Skin of body (tissue), 2 donors: Measurements from ENCODE around the gene NCBP3. TPM values are rescaled to one million over a fixed set of nuclear protein-coding genes. Genes with fewer than 3 reads are reported as not detected.

ENCODE experiments used
- DNase-seq: peaks from one replicate; lab custom pipeline; 2025; lab: John Stamatoyannopoulos, UW
- total RNA-seq: library from RNA; depleted of rRNA; stranded (reverse); fragments of >200 nt; gene quantifications from one replicate; pipeline ENCODE4 v1.2.3, GENCODE V29; 2014

NCBP3 gene
- total RNA-seq, 1 donor from 2014 or later: 30.3 TPM

DNA sequence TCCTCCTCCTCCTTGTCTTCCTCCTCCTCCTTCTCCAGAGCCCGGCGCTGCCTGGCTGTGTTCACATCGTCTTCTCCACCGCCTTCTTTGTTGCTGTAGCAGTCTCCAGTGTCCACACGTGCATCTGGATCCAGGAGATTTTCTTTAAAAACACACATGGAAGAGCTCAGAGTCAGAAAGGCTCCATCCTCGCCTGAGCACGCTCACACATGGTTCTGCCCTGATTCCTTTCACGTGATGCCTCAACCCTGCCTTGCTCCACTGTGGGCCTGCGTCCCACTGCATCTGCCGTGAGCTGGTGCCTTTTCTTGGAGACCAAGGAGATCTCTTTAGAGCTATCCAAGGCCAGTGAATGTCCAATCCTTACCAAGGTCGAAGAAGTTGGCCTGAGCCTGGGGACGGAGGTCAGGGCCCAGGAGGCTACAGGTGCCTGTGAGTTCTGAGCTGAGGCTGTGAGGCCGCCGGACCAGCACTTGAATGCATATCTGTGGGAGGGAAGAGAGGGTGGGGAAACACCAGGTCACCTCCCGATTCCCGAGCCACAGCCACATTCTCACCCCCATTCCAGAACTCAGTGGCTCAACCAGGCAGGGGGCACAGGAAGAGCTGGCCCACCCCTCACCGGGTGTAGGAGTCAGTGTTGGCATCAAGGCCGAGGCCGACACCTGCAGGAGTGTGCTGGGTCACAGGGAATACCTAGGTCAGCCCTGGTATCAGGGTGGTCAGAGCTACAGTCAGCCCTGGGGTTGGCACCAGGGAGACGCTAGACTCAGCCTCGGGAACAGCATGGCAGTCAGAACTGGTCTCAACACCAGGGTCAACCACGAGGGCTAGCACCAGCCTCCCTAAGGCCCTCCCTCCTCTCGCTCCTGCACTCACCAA is 84.8 kb downstream of the NCBP3 start:
- no peak for DNase-seq

DNA sequence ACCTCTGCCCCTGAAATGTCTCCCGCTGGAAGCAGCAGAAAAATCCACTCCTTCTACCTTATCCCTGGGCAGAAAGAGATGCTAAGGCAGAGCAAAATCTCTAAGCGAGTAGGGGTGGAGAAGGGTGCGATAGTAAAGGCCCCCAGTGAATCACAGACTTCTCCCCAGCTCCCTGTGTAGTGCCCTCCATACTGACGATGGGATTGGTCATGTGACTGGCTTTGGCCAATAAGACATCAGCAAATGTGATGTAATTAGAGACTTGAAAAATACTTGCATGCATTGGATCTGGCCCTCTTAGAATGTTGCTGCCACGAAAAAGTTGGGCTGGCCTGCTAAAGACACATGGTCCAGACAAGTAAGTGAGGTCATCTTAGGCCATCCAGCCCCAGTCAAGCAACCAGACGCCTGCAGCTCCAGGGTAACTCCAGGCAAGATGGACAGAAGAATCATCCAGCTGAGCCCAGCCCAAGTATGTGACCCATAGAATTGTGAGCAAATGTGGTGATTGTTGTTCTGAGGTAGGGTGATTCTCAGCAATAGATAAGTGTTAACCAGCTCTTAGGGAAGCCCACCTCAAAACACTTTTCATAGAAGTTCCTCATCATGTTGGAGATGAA is 86.3 kb downstream of the NCBP3 start:
- no peak for DNase-seq

DNA sequence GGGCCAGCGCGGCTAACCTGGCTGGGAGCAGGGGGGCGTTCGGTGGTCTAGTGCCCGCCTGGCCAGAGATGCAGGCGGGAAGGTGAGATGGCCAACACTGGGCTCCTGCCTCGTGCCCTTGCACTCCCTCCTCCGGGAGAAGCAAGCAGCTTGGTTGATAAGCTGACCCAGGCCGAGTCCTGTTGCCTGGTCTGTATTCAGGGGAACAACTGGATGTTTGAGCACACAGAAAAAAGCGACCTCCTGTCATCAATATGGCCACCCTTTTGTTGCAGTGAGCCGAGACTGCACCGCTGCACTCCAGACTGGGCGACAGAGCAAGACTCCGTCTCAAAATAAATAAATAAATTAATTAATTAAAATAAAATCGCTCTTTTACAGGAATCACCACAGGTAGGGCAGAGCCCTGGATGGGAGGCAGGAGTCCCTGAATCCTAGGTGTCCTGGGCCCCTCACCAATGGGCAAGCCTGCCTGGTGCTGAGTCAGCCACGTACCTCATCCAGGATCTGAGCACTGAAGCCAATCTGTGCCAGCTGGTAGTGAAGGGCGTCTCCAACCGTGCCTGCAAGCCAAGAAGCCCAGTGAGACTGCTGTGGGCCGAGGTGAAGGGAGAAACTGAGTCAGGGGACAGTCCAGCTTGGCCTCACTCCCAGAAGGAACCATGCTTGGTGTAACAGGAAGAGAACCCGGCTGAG is 90.6 kb downstream of the NCBP3 start:
- DNase-seq: no peak

DNA sequence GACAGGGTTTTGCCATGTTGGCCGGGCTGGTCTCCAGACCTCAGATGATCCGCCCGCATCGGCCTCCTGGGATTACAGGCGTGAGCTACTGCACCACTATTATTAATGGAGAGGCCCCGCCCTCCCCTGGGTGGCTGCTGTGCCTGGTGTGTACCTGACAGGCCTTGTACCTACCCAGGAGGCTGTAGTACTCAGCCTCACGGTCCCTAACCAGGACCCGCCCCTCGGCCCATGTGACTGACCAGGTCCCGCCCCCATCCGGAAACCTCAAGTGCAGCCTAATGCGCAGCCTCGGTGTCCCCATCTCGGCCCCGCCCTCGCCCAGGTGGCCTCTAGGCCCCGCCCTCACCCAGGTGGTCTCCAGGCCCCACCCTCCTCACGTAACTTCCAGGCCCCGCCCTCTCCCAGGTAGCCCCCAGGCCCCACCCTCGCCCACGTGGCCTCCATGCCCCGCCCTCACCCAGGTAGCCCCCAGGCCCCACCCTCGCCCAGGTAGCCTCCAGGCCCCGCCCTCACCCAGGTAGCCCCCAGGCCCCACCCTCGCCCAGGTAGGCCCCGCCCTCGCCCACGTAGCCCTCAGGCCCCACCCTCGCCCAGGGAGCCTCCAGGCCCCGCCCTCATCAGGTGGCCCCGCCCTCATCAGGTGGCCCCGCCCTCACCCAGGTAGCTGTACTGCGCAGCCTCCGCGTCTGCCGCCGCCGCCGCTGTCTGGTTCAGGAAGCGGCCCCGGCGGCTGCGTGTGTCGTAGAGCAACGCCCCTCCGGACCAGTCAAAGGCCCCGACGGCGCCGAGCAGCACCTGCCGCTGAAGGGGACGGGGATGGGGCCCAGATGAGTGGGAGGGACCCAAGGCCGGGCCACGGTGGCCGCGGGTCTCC is 91.3 kb downstream of the NCBP3 start:
- peak; percentile 19 for DNase-seq

DNA sequence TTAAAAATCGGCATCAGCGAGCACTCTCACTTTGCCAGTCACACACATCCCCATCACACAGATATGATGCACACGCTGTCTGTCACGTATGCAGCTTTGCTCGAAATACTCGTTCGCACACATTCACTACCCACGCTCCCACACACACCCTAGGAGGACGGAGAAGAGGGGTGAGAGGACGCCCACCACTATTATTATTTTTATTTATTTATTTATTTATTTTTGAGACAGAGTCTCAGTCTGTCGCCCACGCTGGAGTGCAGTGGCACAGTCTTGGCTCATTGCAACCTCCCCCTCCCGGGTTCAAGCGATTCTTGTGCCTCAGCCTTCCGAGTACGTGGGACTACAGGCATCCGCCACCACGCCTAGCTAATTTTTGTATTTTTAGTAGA is 92.0 kb downstream of the NCBP3 start:
- no peak for DNase-seq

DNA sequence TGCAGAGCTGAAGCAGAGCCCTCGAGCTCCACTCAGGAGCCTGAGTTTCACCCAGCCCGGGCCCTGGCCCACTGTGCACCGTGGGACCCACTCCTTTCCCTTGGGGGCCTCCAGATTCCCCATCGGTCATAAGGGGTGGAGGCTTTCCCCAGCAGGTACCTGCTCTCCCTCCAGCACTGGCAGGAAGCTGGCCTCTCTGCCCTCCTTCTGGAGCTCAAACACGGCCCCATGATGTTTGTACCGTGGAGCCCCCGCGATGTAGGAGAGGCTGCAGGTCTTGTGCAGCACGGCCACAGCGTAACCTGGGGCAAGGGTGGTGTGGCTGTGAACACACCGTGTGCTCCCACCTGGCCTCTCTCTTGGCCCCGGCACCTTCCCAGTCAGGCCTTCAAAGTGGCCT is 92.4 kb downstream of the NCBP3 start:
- no peak for DNase-seq

Other genes with a start within 250 kb of the NCBP3 start
- 4.9 TPM for gene TRPV1, start 236.8 kb downstream of the NCBP3 start, total RNA-seq
- gene SHPK, start 210.0 kb downstream of the NCBP3 start, total RNA-seq: 10.9 TPM
- 9.1 TPM for gene CTNS, start 209.5 kb downstream of the NCBP3 start, total RNA-seq
- 42.7 TPM for gene TAX1BP3, start 177.7 kb downstream of the NCBP3 start, total RNA-seq
- gene EMC6, start 177.4 kb downstream of the NCBP3 start, total RNA-seq: 6.6 TPM
- gene P2RX5, start 150.1 kb downstream of the NCBP3 start, total RNA-seq: 1.5 TPM
- 2.0 TPM for gene HASPIN, start 122.3 kb downstream of the NCBP3 start, total RNA-seq
- gene ITGAE, start 45.1 kb downstream of the NCBP3 start, total RNA-seq: 17.4 TPM
- 6.1 TPM for gene CAMKK1, start 46.8 kb upstream of the NCBP3 start, total RNA-seq
- gene P2RX1, start 70.2 kb upstream of the NCBP3 start, total RNA-seq: 2.6 TPM
- 5.5 TPM for gene ATP2A3, start 118.2 kb upstream of the NCBP3 start, total RNA-seq